Common myeloid progenitor, CD34-positive (primary cell): ENCODE data around the gene MAP1LC3B2. TPM values are rescaled to one million over a fixed set of nuclear protein-coding genes. Genes with fewer than 3 reads are reported as not detected.
A peak's percentile ranks its signal among the peaks of the same experiment; 100 is the strongest.

Experiments
- CTCF ChIA-PET: fragments of 350-600 bp; sonication (Branson Sonifier 250); formaldehyde crosslinking; loops from one replicate; lab custom pipeline; 2021; ENCODE audit warnings: antibody characterized with exemption; lab: Charles Lee
- POLR2A ChIA-PET: fragments of 350-600 bp; sonication (Branson Sonifier 250); formaldehyde crosslinking; loops from one replicate; lab custom pipeline; 2021; ENCODE audit warnings: antibody characterized with exemption; lab: Charles Lee
- DNase-seq, 3 donors: peaks; one replicate each; pipeline versions ENCODE4 v3.0.0 to v3.0.0-alpha.2; 2013
- H3K27ac ChIP-seq, 2 experiments: 1 replicate in 1 of 2; 2 replicates in 1 of 2; pipeline ENCODE4 v1.7.0; 2013; ENCODE audit warnings: inconsistent platforms in 2 of 2, low read length in 2 of 2, mild to moderate bottlenecking in 2 of 2, low read depth in 1 of 2, moderate library complexity in 1 of 2; ENCODE audit not compliant: severe bottlenecking in 2 of 2, insufficient read depth in 1 of 2, poor library complexity in 1 of 2
- H3K27me3 ChIP-seq, 5 experiments: replicated peaks in 2 of 5; 1 replicate in 3 of 5; 2 replicates in 2 of 5; pipeline versions ENCODE4 v1.6.1 to v1.7.0; 2013; ENCODE audit warnings: low read length in 4 of 5, mild to moderate bottlenecking in 2 of 5, moderate library complexity in 2 of 5, inconsistent platforms in 1 of 5; ENCODE audit not compliant: insufficient read depth in 5 of 5, control insufficient read depth in 4 of 5
- H3K36me3 ChIP-seq, 4 experiments: 1 replicate in 2 of 4; 2 replicates in 2 of 4; pipeline versions ENCODE4 v1.6.1 to v1.7.0; 2013; ENCODE audit warnings: low read length in 3 of 4, control low read depth in 1 of 4, mild to moderate bottlenecking in 1 of 4; ENCODE audit not compliant: control insufficient read depth in 4 of 4, insufficient read depth in 4 of 4
- H3K4me1 ChIP-seq, 4 experiments: 1 replicate in 3 of 4; 2 replicates in 1 of 4; pipeline versions ENCODE4 v1.6.1 to v1.7.1; 2013; ENCODE audit warnings: low read length in 3 of 4, mild to moderate bottlenecking in 3 of 4, control low read depth in 1 of 4, inconsistent platforms in 1 of 4, moderate library complexity in 1 of 4; ENCODE audit not compliant: control insufficient read depth in 4 of 4, insufficient read depth in 4 of 4; ENCODE audit errors: control extremely low read depth in 1 of 4
- H3K4me3 ChIP-seq, 7 experiments: 1 replicate in 4 of 7; 2 replicates in 3 of 7; pipeline versions ENCODE4 v1.5.1 to v1.7.0; 2013; ENCODE audit warnings: mild to moderate bottlenecking in 7 of 7, low read length in 6 of 7, moderate library complexity in 6 of 7, inconsistent platforms in 2 of 7, low read depth in 2 of 7, control low read depth in 1 of 7; ENCODE audit not compliant: insufficient read depth in 4 of 7, control insufficient read depth in 1 of 7; ENCODE audit errors: extremely low read depth in 1 of 7
- H3K9me3 ChIP-seq, 5 experiments: 1 replicate in 4 of 5; 2 replicates in 1 of 5; pipeline versions ENCODE4 v1.6.1 to v1.7.1; 2013; ENCODE audit warnings: low read length in 4 of 5, mild to moderate bottlenecking in 2 of 5, inconsistent platforms in 1 of 5, low read depth in 1 of 5, moderate library complexity in 1 of 5; ENCODE audit not compliant: control insufficient read depth in 4 of 5, insufficient read depth in 2 of 5; ENCODE audit errors: control extremely low read depth in 1 of 5
- WGBS: methylation state at CpG from one replicate; pipeline ENCODE4 v1.1.5; 2013; ENCODE audit not compliant: insufficient coverage; 5-methylcytosine and 5-hydroxymethylcytosine counted together
- polyA plus RNA-seq: library from polyadenylated mRNA; unstranded; fragments of 120-200 nt; gene quantifications from one replicate; pipeline ENCODE4 v1.2.1, GENCODE V29; 2013

The MAP1LC3B2 gene
- polyA plus RNA-seq, result 8.6 TPM

DNA sequence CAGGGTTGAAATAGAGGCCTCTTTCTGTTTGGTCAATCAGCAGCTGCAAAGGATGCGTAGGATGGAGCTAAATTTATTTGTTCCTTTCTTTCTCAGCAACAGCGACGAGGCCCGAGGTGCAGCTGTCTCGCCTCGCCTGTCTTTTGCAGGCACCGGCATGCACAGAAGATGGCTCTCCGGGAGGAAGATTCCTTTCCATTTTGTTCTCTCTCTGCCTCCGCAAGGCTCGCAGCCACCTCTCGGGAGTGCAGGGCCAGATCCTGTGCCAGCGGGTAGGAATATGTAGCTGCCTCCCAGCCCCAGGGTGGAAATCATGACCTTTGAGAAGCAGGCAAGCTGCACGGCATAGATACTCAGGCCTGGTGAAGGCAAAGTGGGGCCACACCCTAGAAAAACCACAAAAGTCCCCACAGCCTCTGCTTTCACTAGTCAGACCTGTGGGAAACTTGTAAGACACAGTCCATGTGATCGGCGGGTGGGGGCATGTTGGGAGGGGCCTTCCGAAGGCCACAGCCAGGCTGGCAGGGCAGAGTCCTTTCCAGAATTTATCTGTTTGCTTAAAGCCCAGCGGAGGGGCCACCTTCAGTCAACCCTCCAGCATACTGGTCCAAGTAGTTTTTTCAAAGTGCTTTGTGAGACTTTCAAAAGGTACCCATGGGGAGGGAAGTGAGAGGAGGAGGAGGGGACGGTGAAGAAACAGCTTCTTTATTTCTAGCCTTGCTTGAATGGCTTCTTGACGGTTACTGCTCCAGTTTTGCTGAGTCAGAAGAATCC is at the start of gene MAP1LC3B2:
MAP1LC3B2 (plus strand) TSS at position 220 of the 774 bp plus-strand sequence. CDS start 16,562 bp downstream, outside the sequence.
- WGBS, result 2% methylated on average over 15 of the region's 19 CpGs
- DNase-seq, result peak; percentile 99 to 100 (median 100)
- CTCF ChIA-PET, result interaction anchor here (0.6 to 7.6 kb wide), 16 partner anchors 10 to 418 kb away, joined by 3 to 44 read pairs (median 3); no protein-coding TSS in a partner anchor
- Histone ChIP-seq H3K4me1 (peaks cover 15 to 60% (median 53%) of the 10 kb centered on the region in 4 experiments), H3K4me3 (peak within 1 kb of the TSS in 6 of 7 experiments; percentile 13 to 71 (median 52)), H3K27me3 (no peaks in the 10 kb centered on the region), H3K9me3 (peaks cover 0 to 13% (median 1%) of the 10 kb centered on the region in 5 experiments), H3K27ac (peak within 1 kb of the TSS; percentile 93 to 98), H3K36me3 (no peaks in the 10 kb centered on the region)
- POLR2A ChIA-PET, result interaction anchor here (0.6 to 1.9 kb wide), 9 partner anchors 10 to 283 kb away, joined by 3 to 30 read pairs (median 4); no protein-coding TSS in a partner anchor

DNA sequence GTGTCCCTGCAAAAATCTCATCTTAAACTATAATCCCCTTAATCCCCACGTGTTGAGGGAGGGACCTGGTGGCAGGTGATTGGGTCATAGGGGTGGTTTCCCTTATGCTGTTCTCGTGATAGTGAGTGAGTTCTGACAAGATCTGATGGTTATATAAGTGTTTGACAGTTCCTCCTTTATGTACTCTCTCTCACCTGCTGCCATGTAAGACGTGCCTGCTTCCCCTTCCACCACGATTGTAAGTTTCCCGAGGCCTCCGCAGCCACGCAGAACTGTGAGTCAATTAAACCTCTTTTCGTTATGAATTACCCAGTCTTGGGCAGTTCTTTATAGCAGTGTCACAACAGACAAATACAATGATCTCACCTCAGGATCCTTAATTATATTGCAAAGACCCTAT is 45.2 kb upstream of the MAP1LC3B2 start:
- WGBS, result 93% methylated on average over 5 of the region's 8 CpGs
- no peaks in the 10 kb centered on the region for H3K36me3 ChIP-seq
- no peak overlapping the region for H3K4me3 ChIP-seq
- no peaks in the 10 kb centered on the region for H3K27me3 ChIP-seq
- peaks cover 0 to 9% (median under 1%) of the 10 kb centered on the region in 4 experiments for H3K4me1 ChIP-seq
- H3K27ac ChIP-seq, result no peak overlapping the region
- ChIA-PET CTCF (interaction anchor here (1.0 kb wide), 1 partner anchor 26 kb away, joined by 3 read pairs; no protein-coding TSS in a partner anchor), POLR2A (no interaction called here)
- H3K9me3 ChIP-seq, result no peaks in the 10 kb centered on the region
- no peak for DNase-seq

DNA sequence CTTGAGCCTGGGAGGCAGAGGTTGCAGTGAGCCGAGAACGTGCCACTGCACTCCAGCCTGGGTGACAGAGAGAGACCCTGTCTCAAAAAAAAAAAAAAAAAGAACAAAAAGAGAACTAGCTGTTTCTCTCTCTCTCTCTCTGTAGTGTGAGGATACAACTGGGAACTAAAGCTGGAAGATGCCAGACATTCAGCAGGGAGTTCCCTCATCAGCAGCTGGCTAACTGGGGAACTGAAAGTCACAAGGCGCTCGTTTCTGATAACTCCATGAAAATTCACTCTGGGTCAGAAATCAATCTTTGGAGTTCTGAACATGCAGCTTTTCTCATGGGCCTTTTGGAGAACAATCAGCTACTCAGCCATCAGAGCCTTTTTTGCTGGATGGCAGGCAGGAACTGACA is 43.5 kb upstream of the MAP1LC3B2 start:
- peaks cover 0 to 8% (median under 1%) of the 10 kb centered on the region in 4 experiments for H3K4me1 ChIP-seq
- H3K4me3 ChIP-seq, result no peak overlapping the region
- ChIA-PET CTCF (interaction anchor here (1.0 kb wide), 2 partner anchors 13 to 85 kb away, joined by 3 read pairs; no protein-coding TSS in a partner anchor), POLR2A (interaction anchor here (0.7 kb wide), 1 partner anchor 19 kb away, joined by 4 read pairs; no protein-coding TSS in a partner anchor)
- WGBS, result 93% methylated on average over 2 of the region's 4 CpGs
- H3K36me3 ChIP-seq, result no peaks in the 10 kb centered on the region
- H3K27ac ChIP-seq, result no peak overlapping the region
- no peak for DNase-seq
- H3K27me3 ChIP-seq, result no peaks in the 10 kb centered on the region
- H3K9me3 ChIP-seq, result no peaks in the 10 kb centered on the region

DNA sequence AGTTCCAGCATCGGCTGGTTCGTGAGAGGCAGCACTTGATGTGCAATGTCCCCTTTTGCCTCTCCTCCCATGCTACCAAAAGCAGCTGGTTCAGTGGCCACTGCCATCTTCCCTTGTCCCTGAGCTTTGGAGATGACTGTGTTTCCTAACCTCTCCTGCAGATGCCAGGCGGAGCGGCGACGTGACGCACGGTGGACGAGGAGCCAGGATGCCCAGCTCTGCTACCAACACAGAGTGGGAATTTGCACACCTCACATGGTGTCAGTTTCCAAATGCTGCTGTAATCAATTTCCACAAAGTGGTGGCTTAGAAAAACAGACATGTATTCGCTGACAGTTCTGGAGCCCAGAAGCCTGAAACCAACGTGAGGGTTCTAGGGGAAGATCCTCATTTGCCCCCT is 42.5 kb upstream of the MAP1LC3B2 start:
- H3K27me3 ChIP-seq, result no peaks in the 10 kb centered on the region
- peaks cover 2 to 15% (median 5%) of the 10 kb centered on the region in 4 experiments for H3K4me1 ChIP-seq
- H3K36me3 ChIP-seq, result peaks cover 0 to 8% (median 0%) of the 10 kb centered on the region in 4 experiments
- ChIA-PET POLR2A (no interaction called here), CTCF (interaction anchor here (0.9 kb wide), 1 partner anchor 9 kb away, joined by 3 read pairs; no protein-coding TSS in a partner anchor)
- H3K4me3 ChIP-seq, result no peak overlapping the region
- no peak overlapping the region for H3K27ac ChIP-seq
- no peak for DNase-seq
- no peaks in the 10 kb centered on the region for H3K9me3 ChIP-seq
- 96% methylated on average over 8 of the region's 11 CpGs for WGBS

DNA sequence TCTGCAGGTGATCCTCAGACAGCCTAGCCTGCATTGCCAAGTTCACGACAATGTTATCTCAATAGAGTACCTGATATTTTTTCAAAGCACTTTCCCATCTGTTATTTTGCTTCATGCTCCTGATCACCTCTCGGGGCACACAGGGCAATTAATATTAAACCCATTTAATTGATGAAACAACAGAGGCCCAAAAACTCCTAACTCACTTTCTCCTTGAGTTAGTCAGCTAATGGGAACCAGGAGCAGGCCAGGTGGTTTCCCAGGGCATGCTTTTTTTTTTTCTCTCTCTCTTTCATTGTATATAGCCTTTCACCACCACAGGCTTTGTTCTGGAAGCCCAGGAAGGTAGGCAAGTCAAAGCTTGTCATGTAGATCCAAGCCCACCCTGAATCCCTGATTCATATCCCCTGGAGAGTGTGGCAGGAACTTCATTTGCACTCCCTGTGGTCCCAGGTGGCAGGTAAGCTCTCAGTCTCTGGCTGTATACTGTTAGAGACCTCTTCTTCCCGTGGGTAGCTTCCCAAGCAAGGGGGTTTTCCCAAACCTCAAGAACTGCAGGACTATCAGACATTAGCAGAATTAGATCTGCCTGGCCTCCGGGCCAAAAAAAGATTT is 41.6 kb upstream of the MAP1LC3B2 start:
- no peak for DNase-seq

DNA sequence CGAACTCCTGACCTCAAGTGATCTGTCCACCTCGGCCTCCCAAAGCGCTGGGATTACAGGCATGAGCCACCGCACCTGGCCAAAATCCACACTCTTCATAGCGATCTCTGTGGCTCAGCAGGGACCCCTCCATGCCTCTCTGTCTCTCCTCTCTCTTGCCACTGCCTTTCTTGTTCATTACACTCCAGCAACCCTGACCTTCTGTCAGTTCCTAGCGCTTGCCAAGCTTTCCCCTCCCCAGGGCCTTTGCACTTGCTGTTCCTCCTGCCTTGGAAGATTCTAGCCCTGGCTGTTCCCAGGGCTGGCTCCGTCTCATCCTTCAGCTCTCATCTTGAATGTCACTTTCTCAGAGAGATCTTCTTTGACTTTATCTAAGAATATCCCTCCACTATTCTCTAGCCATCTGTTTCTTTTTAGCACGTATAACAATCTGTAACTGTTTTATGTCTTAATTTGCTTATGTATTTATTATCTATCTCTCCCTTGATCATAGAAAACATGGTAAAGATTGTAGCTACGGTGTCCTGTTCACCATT is 38.9 kb upstream of the MAP1LC3B2 start:
- H3K36me3 ChIP-seq, result peaks cover 0 to 14% (median 0%) of the 10 kb centered on the region in 4 experiments
- H3K4me1 ChIP-seq, result peaks cover 2 to 15% (median 5%) of the 10 kb centered on the region in 4 experiments
- no peak overlapping the region for H3K4me3 ChIP-seq
- ChIA-PET CTCF (interaction anchor here (1.3 kb wide), 1 partner anchor 16 kb away, joined by 3 read pairs; no protein-coding TSS in a partner anchor), POLR2A (interaction anchor here (0.7 kb wide), 1 partner anchor 653 kb away, joined by 3 read pairs; no protein-coding TSS in a partner anchor)
- no peaks in the 10 kb centered on the region for H3K9me3 ChIP-seq
- H3K27me3 ChIP-seq, result no peaks in the 10 kb centered on the region
- no peak overlapping the region for H3K27ac ChIP-seq
- no peak for DNase-seq
- 98% methylated on average over 7 of the region's 9 CpGs for WGBS

More for the DNA sequence above, 41.6 kb upstream of the MAP1LC3B2 start:
- no peaks in the 10 kb centered on the region for H3K27me3 ChIP-seq
- H3K27ac ChIP-seq, result no peak overlapping the region
- peaks cover 2 to 15% (median 5%) of the 10 kb centered on the region in 4 experiments for H3K4me1 ChIP-seq
- CTCF ChIA-PET, result interaction anchor here (0.6 to 0.9 kb wide), 3 partner anchors 10 to 281 kb away, joined by 3 read pairs; no protein-coding TSS in a partner anchor
- no peaks in the 10 kb centered on the region for H3K9me3 ChIP-seq
- POLR2A ChIA-PET, result no interaction called here
- no peak overlapping the region for H3K4me3 ChIP-seq
- WGBS, result 79% methylated on average over 3 of the region's 4 CpGs
- H3K36me3 ChIP-seq, result peaks cover 0 to 11% (median 0%) of the 10 kb centered on the region in 4 experiments
